Measurements from ENCODE around the gene TRIM66. TPM values are rescaled to one million over a fixed set of nuclear protein-coding genes. Genes with fewer than 3 reads are reported as not detected.

Gene TRIM66
- total RNA-seq, 1 donor from 2014 or later, result 3.9 TPM

GRCh38 chr11:8689726-8690255 lies 7.3 kb upstream of the TRIM66 start:
- peaks cover 34 to 59% of the 10 kb centered on the region in 2 donors for H3K36me3 ChIP-seq
- H3K27ac ChIP-seq, result peak overlapping the region in 1 of 2 donors; percentile 77
- peak overlapping the region in 1 of 2 donors; percentile 60 for H3K4me3 ChIP-seq
- H3K4me1 ChIP-seq, result peaks cover 5 to 14% of the 10 kb centered on the region in 2 donors
- no peaks in the 10 kb centered on the region for H3K9me3 ChIP-seq
- intact Hi-C loops (cut with DNase I), result loop anchor here (1.0 to 5.0 kb wide), 3 partner anchors 20 to 178 kb away; no protein-coding TSS in a partner anchor
- TF ChIP-seq, protein P1, sequence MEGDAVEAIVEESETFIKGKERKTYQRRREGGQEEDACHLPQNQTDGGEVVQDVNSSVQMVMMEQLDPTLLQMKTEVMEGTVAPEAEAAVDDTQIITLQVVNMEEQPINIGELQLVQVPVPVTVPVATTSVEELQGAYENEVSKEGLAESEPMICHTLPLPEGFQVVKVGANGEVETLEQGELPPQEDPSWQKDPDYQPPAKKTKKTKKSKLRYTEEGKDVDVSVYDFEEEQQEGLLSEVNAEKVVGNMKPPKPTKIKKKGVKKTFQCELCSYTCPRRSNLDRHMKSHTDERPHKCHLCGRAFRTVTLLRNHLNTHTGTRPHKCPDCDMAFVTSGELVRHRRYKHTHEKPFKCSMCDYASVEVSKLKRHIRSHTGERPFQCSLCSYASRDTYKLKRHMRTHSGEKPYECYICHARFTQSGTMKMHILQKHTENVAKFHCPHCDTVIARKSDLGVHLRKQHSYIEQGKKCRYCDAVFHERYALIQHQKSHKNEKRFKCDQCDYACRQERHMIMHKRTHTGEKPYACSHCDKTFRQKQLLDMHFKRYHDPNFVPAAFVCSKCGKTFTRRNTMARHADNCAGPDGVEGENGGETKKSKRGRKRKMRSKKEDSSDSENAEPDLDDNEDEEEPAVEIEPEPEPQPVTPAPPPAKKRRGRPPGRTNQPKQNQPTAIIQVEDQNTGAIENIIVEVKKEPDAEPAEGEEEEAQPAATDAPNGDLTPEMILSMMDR (IDR thresholded peaks at IDR 0.05), result no peak
- DNase-seq (ENCODE audit: low spot score in 2 of 2), result no peak
- no peaks in the 10 kb centered on the region for H3K27me3 ChIP-seq

DNA sequence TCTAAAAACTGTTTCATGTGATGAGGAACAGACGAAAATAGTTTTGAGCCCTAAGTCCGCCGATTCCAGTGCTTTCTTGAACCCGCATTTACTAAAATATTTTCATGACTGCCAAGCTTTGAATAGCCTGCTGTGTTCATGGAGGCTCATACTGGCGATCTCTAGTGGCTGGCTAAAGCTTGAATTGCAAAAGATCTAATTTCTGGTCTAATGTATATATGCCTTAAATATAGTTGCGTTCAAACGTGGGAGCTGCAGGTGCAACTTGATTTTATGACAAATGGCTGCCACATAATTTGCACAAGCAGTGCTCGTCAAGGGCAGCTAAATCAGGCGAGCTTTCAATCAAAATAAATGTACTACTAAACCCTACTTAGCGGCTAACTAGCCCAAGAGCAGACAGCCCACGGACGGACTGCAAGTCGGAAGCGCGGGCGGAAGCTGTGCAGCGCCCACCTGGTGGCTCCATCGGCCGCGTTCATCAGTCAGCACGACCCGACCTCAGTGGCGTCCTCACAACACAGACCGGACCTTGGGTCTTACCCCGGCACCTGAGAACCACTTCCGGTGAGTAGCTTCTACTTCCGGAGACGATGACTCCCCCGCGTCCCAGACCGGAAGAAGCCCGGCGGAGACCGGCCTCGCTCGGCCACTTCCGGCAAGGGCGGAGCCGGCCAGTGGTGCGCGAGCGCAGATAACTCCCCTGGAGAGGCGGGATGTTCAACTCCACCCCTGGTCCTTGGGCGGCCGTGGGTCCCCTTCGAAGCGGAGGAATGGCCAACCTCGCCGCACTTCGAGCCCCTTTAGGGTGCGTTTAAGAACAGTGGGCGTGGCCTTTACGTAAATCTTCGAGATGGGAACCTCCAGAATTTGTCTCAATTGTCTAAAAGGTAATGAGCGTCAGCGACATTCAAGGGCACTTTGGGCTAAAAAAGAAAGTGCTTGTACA lies 6.2 kb upstream of the TRIM66 start:
- TF ChIP-seq, protein P1 (IDR thresholded peaks at IDR 0.05), result peak; percentile 9 to 35 (median 20)
- H3K4me1 ChIP-seq, result peaks cover 5 to 25% of the 10 kb centered on the region in 2 donors
- peak overlapping the region; percentile 59 to 77 for H3K27ac ChIP-seq
- DNase-seq (ENCODE audit: low spot score in 2 of 2), result peak; percentile 55 to 97
- no peaks in the 10 kb centered on the region for H3K27me3 ChIP-seq
- peak overlapping the region; percentile 54 to 60 for H3K4me3 ChIP-seq
- intact Hi-C loops (cut with DNase I), result loop anchor here (1.0 to 5.0 kb wide), 4 partner anchors 21 to 179 kb away; no protein-coding TSS in a partner anchor
- H3K36me3 ChIP-seq, result peaks cover 31 to 57% of the 10 kb centered on the region in 2 donors
- H3K9me3 ChIP-seq, result no peaks in the 10 kb centered on the region

- H3K4me3 ChIP-seq, result no peak overlapping the region
- peaks cover 5 to 30% of the 10 kb centered on the region in 2 donors for H3K4me1 ChIP-seq
- no peak overlapping the region for H3K27ac ChIP-seq
- intact Hi-C loops (cut with DNase I), result loop anchor here (5.0 kb wide), 1 partner anchor 181 kb away; no protein-coding TSS in a partner anchor
- H3K36me3 ChIP-seq, result peaks cover 21 to 34% of the 10 kb centered on the region in 2 donors
- TF ChIP-seq, protein P1 (IDR thresholded peaks at IDR 0.05), result no peak
- no peaks in the 10 kb centered on the region for H3K27me3 ChIP-seq
- no peaks in the 10 kb centered on the region for H3K9me3 ChIP-seq
- DNase-seq (ENCODE audit: low spot score in 2 of 2), result no peak
Measured at GRCh38 chr11:8686325-8686724, 3.9 kb upstream of the TRIM66 start.

- Histone ChIP-seq H3K36me3 (peaks cover 21 to 33% of the 10 kb centered on the region in 2 donors), H3K9me3 (no peaks in the 10 kb centered on the region), H3K27ac (no peak overlapping the region), H3K4me1 (peaks cover 5 to 30% of the 10 kb centered on the region in 2 donors), H3K4me3 (no peak overlapping the region), H3K27me3 (no peaks in the 10 kb centered on the region)
- intact Hi-C loops (cut with DNase I), result loop anchor here (5.0 kb wide), 1 partner anchor 181 kb away; no protein-coding TSS in a partner anchor
- DNase-seq (ENCODE audit: low spot score in 2 of 2), result no peak
- TF ChIP-seq, protein P1 (IDR thresholded peaks at IDR 0.05), result no peak
Measured at GRCh38 chr11:8685820-8686219, 3.4 kb upstream of the TRIM66 start.

DNA sequence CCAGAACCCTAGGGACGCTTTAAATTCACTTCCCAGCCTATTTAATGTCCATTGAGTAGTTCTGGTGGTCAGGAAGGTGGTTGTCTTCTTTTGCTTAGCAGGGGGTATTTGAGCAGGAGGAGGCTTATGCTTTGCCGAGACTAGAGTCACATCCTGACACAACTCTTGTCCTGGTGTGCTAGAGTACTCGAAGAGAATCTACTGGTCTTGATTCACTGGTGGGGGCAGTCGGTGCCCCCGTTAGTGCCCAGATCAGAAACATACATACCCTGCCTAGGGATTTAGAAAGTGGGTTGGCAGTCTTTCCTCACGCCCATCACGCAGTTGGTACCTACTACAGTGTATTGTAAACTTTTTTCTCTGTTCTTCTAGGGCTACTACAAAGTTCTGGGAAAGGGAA lies 2.8 kb upstream of the TRIM66 start:
- Histone ChIP-seq H3K27ac (no peak overlapping the region), H3K9me3 (no peaks in the 10 kb centered on the region), H3K36me3 (peaks cover 21 to 33% of the 10 kb centered on the region in 2 donors), H3K27me3 (no peaks in the 10 kb centered on the region), H3K4me1 (peaks cover 5 to 30% of the 10 kb centered on the region in 2 donors), H3K4me3 (no peak overlapping the region)
- TF ChIP-seq, protein P1 (IDR thresholded peaks at IDR 0.05), result no peak
- no peak for DNase-seq (ENCODE audit: low spot score in 2 of 2)
- intact Hi-C loops (cut with DNase I), result loop anchor here (5.0 kb wide), 1 partner anchor 182 kb away; no protein-coding TSS in a partner anchor
